Peyer's patch (tissue), 4 donors: ENCODE measurements around the gene KRT35. TPM values are rescaled to one million over a fixed set of nuclear protein-coding genes. Genes with fewer than 3 reads are reported as not detected.

ENCODE experiments used
- DNase-seq, 3 donors: peaks; one replicate each; pipeline ENCODE4 v3.0.0-alpha.2; 2017 to 2019
- H3K27ac ChIP-seq, 4 donors: fragments of 200-600 bp; sonication (generic); one replicate each; pipeline ENCODE4 v1.5.1; 2016 to 2019
- H3K27me3 ChIP-seq, 2 donors: fragments of 200-600 bp; sonication (generic); one replicate each; pipeline ENCODE4 v1.5.1; 2019
- H3K36me3 ChIP-seq, 3 donors: fragments of 200-600 bp; sonication (generic); one replicate each; pipeline ENCODE4 v1.5.1; 2016 to 2019
- H3K4me1 ChIP-seq, 4 donors: fragments of 200-600 bp; sonication (generic); one replicate each; pipeline ENCODE4 v1.5.1; 2016 to 2019
- H3K4me3 ChIP-seq, 4 donors: fragments of 200-600 bp; sonication (generic); 1 replicate in 3 of 4; 2 replicates in 1 of 4; pipeline ENCODE4 v1.5.1; 2016 to 2019; ENCODE audit warnings: mild to moderate bottlenecking in 1 of 4
- H3K9me3 ChIP-seq, 4 donors: fragments of 200-600 bp; sonication (generic); one replicate each; pipeline ENCODE4 v1.5.1; 2016 to 2019; ENCODE audit warnings: mild to moderate bottlenecking in 1 of 4
- CTCF ChIP-seq, 6 experiments: fragments of 450-650 bp in 4 of 6; fragments of 200-600 bp in 2 of 6; sonication (generic) in 1 of 6; IDR thresholded peaks; one replicate each; pipeline ENCODE4 v1.5.1; 2017 to 2019; ENCODE audit warnings: antibody characterized with exemption in 6 of 6, mild to moderate bottlenecking in 3 of 6, moderate library complexity in 1 of 6
- POLR2A ChIP-seq, 2 donors: fragments of 450-650 bp; IDR thresholded peaks; one replicate each; pipeline ENCODE4 v1.5.1; 2017; ENCODE audit warnings: antibody characterized with exemption in 2 of 2, mild to moderate bottlenecking in 2 of 2, moderate library complexity in 2 of 2
- total RNA-seq, 4 donors: library from RNA; depleted of rRNA; stranded (reverse); fragments of >200 nt; gene quantifications; one replicate each; pipeline ENCODE4 v1.1.0, GENCODE V29; 2016

Gene KRT35
- total RNA-seq, 4 donors from 2014 or later, result not detected

DNA sequence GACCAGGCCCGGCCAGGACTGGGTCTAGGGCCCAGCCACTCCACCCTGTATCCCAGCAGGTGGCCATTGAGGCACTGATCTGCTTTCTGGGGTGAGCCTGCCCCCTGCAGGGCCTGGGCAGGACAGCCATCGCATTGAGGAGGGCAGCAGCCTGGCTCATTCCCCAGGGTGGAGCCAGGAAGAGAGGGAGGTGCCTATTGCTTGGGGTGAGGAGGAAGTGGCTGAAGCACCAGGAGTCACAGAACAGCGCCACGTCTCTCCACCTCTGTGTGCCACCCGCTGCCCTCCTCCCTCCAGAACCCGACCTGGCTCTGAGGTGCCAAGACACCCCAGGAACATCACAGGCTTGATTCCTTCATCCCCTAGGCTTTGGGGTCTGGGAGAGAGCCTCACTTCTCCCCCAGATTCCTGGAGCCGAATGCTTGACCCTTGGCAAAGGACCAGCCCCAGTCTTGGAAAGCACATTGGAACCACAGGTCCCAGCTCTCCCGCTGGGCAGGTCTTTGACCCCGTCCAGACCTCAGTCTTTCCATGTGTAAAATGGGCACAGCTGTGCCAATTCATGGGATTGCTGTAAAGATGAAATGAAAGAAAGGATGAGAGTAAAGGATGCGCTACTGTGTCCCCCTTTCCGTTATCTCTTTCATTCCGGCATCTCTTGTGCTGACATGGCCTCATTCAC is 16.0 kb upstream of the KRT35 start:
- TF ChIP-seq CTCF (IDR thresholded peaks at IDR 0.05) (peak in 4 of 6 experiments; percentile 46 to 93 (median 89)), POLR2A (IDR thresholded peaks at IDR 0.05) (peak; percentile 32 to 59)
- Histone ChIP-seq H3K27me3 (no peaks in the 10 kb centered on the region), H3K4me3 (no peak overlapping the region), H3K4me1 (peaks cover 0 to 6% (median 0%) of the 10 kb centered on the region in 4 donors), H3K9me3 (no peaks in the 10 kb centered on the region), H3K27ac (peak overlapping the region in 1 of 4 donors; percentile 68), H3K36me3 (no peaks in the 10 kb centered on the region)
- DNase-seq, result peak in 2 of 3 donors; percentile 80 to 86

DNA sequence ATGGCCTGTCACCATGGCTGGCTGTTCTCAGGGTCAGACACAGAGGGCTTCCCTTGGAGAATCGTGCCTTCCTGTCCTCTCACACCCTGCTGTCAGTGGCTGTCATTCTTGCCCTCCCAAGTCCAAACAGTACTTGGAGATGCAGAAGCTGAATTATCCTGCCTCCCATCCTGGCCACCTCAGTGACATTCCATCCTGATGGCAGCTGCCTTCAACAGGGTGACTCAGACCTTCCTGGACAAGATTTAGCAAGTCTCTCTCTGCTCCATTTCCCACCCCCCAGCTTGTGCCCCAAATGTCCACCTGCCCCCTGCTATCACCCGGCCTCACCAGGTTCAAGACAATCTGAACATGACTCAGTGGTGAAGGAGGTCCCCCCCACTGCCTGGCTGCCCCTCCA is 13.6 kb upstream of the KRT35 start:
- TF ChIP-seq POLR2A (IDR thresholded peaks at IDR 0.05) (no peak), CTCF (IDR thresholded peaks at IDR 0.05) (no peak)

DNA sequence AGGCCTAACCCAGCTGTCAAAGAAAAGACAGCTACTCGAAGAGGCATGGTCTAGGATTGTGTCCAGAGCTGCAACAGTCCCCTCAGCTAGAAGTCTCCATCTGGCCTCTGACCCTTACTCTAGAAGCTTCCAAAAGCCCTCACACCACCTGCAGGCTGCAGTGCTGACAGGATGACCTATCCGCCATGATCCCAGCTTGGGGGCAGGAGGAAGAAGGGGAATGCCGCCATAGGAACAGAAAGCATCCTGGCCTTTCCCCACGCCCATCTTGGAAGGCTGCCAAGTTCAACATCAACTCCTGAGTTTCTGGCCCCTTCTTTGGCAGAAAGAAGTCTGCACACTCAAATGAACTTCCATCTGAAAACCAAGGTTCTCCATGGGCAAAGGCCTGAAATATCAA is 11.8 kb upstream of the KRT35 start:
- H3K27ac ChIP-seq, result peak overlapping the region in 1 of 4 donors; percentile 16
- H3K4me1 ChIP-seq, result peaks cover 0 to 6% (median 0%) of the 10 kb centered on the region in 4 donors
- H3K4me3 ChIP-seq, result no peak overlapping the region
- H3K9me3 ChIP-seq, result no peaks in the 10 kb centered on the region
- no peaks in the 10 kb centered on the region for H3K36me3 ChIP-seq
- no peaks in the 10 kb centered on the region for H3K27me3 ChIP-seq
- TF ChIP-seq CTCF (IDR thresholded peaks at IDR 0.05) (no peak), POLR2A (IDR thresholded peaks at IDR 0.05) (no peak)
- DNase-seq, result peak in 1 of 3 donors; percentile 50

More for the DNA sequence above, 13.6 kb upstream of the KRT35 start:
- H3K4me1 ChIP-seq, result peaks cover 0 to 6% (median 0%) of the 10 kb centered on the region in 4 donors
- H3K27ac ChIP-seq, result no peak overlapping the region
- H3K27me3 ChIP-seq, result no peaks in the 10 kb centered on the region
- H3K9me3 ChIP-seq, result no peaks in the 10 kb centered on the region
- no peak for DNase-seq
- no peaks in the 10 kb centered on the region for H3K36me3 ChIP-seq
- H3K4me3 ChIP-seq, result no peak overlapping the region

GRCh38 chr17:41492351-41492750 is 11.4 kb upstream of the KRT35 start:
- no peak for DNase-seq
- TF ChIP-seq CTCF (IDR thresholded peaks at IDR 0.05) (no peak), POLR2A (IDR thresholded peaks at IDR 0.05) (no peak)
- no peak overlapping the region for H3K4me3 ChIP-seq
- H3K27ac ChIP-seq, result peak overlapping the region in 1 of 4 donors; percentile 16
- H3K9me3 ChIP-seq, result no peaks in the 10 kb centered on the region
- no peaks in the 10 kb centered on the region for H3K36me3 ChIP-seq
- H3K27me3 ChIP-seq, result no peaks in the 10 kb centered on the region
- H3K4me1 ChIP-seq, result peaks cover 0 to 6% (median 0%) of the 10 kb centered on the region in 4 donors

GRCh38 chr17:41491476-41491875 is 10.5 kb upstream of the KRT35 start:
- Histone ChIP-seq H3K4me1 (peaks cover 0 to 6% (median 0%) of the 10 kb centered on the region in 4 donors), H3K4me3 (no peak overlapping the region), H3K27ac (no peak overlapping the region), H3K27me3 (no peaks in the 10 kb centered on the region), H3K36me3 (no peaks in the 10 kb centered on the region), H3K9me3 (no peaks in the 10 kb centered on the region)
- TF ChIP-seq CTCF (IDR thresholded peaks at IDR 0.05) (no peak), POLR2A (IDR thresholded peaks at IDR 0.05) (no peak)
- DNase-seq, result no peak
